ENCODE results near the gene ABCA3.
"Not testable (repeated sequence)": the region's sequence is repeated elsewhere in the genome, so short reads cannot be mapped to it uniquely, and the experiment has no call there.

Gene ABCA3

GRCh38 chr16:2278956-2279800 is 61.4 kb downstream of the ABCA3 start:
- no peak for FAIRE-seq

- no peak for FAIRE-seq
These were observed 62.3 kb downstream of the ABCA3 start for GRCh38 chr16:2278272-2278608.

- no peak for FAIRE-seq
These were observed 62.9 kb downstream of the ABCA3 start for GRCh38 chr16:2277466-2278271.

- FAIRE-seq: no peak
These were observed 63.9 kb downstream of the ABCA3 start for GRCh38 chr16:2276368-2277195.

GRCh38 chr16:2275476-2276367 is 64.8 kb downstream of the ABCA3 start:
- FAIRE-seq: no peak

GRCh38 chr16:2273931-2274330 is 66.6 kb downstream of the ABCA3 start:
- FAIRE-seq: no peak

- FAIRE-seq: no peak
These were observed 67.0 kb downstream of the ABCA3 start for GRCh38 chr16:2273484-2273883.

GRCh38 chr16:2271848-2272461 is 68.6 kb downstream of the ABCA3 start:
- FAIRE-seq: no peak

GRCh38 chr16:2270588-2271470 is 69.7 kb downstream of the ABCA3 start:
- FAIRE-seq: no peak

- no peak for FAIRE-seq
These were observed 70.5 kb downstream of the ABCA3 start for GRCh38 chr16:2270070-2270462.

GRCh38 chr16:2267913-2268666 is 72.4 kb downstream of the ABCA3 start, which contains the start of gene RNPS1:
RNPS1 (minus strand) TSS chr16:2268126; CDS start chr16:2264643, 3,483 bp downstream.
- no peak for FAIRE-seq

- FAIRE-seq: not testable (repeated sequence)
These were observed 73.0 kb downstream of the ABCA3 start for GRCh38 chr16:2267505-2267912.

- not testable (repeated sequence) for FAIRE-seq
These were observed 73.6 kb downstream of the ABCA3 start for GRCh38 chr16:2266887-2267286.

- not testable (repeated sequence) for FAIRE-seq
These were observed 77.5 kb downstream of the ABCA3 start for GRCh38 chr16:2263026-2263425.

- FAIRE-seq: no peak
These were observed 80.3 kb downstream of the ABCA3 start for GRCh38 chr16:2260250-2260649.

- FAIRE-seq: not testable (repeated sequence)
These were observed 82.0 kb downstream of the ABCA3 start for GRCh38 chr16:2258530-2258929.

GRCh38 chr16:2257726-2258125 is 82.8 kb downstream of the ABCA3 start:
- FAIRE-seq: no peak

- no peak for FAIRE-seq
These were observed 83.9 kb downstream of the ABCA3 start for GRCh38 chr16:2256531-2257140.

- no peak for FAIRE-seq
These were observed 87.2 kb downstream of the ABCA3 start for GRCh38 chr16:2253293-2253692.
